CD4-positive, alpha-beta T cell treated with Interferon gamma for 1 hour (primary cell): ENCODE results near the gene PADI1.

Source experiments
- DNase-seq: peaks from one replicate; pipeline ENCODE4 v3.0.0-alpha.2; 2020

Gene PADI1

DNA sequence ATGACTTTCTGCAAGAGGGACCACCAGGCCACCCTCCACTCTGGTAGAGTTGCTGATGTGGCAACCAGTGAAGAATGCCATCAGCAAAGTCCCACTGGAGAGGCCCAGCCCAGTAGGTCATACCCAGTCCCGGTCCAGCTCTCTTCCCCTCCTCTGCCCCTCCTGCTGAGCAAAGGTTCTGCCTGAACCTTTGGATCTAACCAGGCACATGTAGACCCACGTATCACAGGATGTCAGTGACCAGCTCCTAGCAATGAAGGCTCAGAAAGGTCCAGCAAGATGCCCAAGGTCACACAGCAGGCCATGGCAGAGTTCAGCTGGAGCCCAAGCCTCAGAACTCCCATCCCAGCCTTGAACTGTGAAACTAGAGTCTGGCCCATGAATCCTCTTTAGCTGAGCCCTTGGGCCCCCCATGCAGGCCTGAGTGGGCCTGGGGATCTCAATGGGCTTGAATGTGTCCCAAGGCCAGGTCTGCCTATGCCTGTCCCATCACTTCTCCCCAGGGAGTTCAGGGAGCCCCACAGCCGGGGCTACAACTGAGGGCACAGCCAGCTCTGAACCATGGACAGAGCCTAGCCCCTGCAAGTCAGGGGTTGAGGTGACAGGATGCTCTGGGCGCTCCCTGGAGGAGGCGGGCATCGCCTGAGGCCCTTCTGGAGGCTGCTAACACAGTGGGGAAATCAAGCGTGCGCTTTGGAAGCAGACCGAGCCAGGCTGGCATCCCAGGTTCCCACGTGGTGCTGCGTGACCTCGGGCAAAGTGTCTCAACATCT is 21.4 kb upstream of the PADI1 start:
- no peak for DNase-seq

DNA sequence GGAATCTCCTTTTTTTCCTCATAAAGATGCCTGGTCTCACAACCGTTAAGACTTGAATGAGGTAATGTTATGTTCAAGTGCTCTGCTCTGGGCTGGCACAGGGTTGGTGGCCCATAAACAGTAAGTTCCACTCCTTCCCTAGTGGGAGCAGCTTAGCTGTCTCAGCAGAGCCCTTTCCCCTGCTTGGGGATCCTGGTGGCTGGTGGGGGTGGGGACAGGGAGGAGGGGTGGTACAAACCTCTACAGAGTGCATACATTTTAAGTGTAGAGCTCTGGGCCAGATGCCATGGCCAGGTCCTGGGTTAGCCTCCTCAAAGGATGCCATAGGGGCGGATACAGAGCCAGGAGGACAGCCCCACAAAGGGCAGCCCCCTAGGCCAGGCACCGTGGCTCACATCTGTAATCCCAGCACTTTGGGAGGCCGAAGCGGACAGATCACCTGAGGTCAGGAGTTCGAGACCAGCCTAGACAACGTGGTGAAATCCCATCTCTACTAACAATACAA is 20.7 kb upstream of the PADI1 start:
- DNase-seq = no peak

DNA sequence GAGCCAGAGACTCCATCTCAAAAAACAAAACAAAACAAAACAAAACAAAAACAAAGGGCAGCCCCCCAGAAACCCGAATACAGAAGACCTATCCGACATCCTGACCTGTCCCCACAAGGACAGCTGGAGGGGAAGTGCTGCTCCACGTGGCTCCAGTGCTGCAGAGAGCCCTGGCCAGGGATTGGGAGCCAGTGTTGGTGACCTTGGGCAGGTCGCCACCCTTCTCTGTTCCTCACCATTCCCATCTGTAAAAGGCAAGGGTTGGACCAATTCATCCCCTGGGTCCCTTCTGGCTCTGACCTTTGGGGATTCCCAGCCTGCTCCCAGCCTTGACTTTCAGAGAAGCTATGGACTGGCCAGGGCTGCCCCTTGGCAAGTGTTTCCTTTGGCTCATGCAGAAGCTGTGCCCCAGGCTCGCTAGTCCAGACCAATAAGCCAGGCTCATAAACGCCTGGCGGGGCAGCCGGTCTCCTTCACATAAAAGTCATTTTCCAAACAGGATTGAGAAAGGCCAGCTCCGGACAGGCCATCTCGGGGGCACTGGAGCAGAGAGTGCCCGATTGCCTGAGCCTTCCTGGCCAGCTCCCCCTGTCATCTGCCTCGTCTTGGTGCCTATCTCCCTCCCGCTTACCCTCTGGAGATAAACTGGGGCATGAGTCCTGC is 20.0 kb upstream of the PADI1 start:
- no peak for DNase-seq

- DNase-seq = no peak
Observed at GRCh38 chr1:17185485-17185860, 19.5 kb upstream of the PADI1 start.

DNA sequence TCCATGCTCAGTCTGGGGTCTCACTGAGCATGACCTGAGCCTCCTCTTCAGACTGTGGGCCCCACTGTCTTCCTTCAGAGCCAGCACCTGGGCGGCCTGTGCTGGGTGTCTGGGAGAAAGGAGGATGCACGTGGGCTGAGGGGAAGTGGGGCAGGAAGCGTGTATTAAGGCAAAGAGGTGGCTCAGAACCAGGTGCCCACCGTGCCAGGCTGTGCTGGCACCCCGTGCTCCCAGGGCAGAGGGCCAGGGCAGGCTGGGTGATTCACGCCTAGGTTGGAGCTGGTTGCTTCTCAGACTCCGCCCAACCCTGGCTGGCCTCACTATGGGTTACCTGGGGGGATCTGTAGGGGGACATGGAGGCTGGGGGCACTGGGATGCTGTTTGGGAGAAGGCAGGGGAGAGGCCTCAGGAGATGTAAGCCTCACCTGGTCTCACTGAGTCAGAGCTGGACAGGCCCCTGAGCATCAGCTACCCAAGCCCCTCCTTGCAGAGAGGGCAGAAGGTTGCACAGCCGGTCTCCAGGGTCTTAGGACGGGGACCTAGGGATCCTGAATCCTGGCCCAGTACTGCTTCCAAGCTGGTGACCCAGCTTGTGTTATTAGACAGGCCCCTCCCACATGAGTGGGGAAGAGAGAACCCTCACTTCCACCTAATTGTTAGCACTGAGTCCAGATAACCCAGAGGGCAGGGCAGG is 18.6 kb upstream of the PADI1 start:
- no peak for DNase-seq

DNA sequence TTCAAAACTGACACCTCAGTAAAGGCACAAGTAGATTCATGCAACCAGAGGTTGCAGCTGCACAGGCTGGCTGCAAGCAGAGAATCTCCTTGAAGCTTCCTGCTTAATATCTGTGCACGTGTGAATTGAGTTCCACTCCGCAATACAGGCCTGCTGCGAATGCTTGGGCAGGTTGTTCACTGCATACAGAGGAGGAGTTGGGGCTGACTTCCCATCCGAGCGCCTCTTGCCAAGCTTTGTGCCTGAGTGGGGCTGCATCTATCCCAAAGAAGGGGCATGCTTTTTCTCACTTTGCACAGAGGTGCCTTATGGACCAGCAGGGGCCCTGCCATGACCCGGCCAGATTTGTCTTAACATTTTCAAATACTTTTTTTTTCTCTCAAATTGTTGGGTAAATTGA is 17.9 kb upstream of the PADI1 start:
- no peak for DNase-seq

- DNase-seq = no peak
Observed at GRCh38 chr1:17188217-17188616, 16.7 kb upstream of the PADI1 start.

GRCh38 chr1:17188889-17189631 is 15.9 kb upstream of the PADI1 start:
- no peak for DNase-seq

GRCh38 chr1:17189632-17189990 is 15.3 kb upstream of the PADI1 start:
- DNase-seq = no peak

DNA sequence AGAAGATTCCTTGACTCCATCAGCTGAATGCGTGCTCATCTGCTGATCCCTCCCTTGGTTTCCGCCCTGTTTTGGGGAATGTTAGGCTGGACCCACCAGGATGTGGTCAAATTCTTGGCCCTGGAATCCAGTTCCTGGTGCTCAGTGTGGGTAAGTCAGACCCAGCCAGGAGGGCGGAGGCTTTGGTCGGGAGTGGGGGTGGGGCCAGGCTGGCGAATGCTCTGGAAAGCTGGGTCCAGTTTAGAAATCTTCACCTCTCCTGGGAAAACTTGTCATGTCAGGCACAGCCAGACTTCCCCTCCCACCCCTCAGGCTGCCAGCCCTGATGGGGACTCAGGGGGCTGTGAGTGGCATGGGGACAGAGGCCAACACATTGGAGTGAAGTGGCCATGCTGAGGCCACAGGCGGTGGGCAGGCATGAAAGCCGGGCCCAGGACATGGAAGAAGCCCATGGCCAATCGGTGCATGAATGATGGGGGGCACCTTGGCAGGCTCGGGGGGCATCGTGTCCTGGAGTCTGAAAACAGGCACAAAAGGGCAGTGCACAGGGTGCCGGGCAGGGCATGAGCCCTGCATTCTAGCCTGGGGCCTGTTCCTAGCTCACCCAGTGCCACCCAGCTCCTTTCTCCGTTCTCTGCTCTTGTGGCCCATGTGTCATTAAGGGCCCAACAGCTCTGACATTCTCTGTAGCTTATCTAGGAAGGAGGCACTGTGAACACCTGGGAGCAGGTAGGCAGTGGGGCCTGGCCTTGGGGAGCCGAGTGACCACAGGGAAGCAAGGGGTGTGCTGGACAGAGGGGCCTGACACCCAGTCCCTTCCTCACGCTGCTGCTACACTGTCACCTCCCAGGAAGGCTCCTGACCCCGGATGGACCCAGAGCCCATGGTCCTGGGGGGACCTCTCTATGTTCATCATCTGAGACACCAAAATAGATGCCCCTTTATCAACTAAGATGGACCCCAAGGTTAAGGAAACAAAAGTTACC is 14.6 kb upstream of the PADI1 start:
- no peak for DNase-seq

DNA sequence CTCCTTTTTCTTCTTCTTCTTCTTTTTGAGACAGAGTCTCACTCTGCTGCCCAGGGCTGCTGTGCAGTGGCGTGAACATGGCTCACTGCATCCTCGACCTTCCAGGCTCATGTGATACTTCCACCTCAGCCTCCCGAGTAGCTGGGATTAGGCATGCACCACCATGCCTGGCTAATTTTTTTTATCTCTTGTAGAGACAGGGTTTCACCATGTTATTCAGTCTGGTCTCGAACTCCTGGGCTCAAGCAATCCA is 13.0 kb upstream of the PADI1 start:
- DNase-seq = no peak

GRCh38 chr1:17192394-17193221 is 12.3 kb upstream of the PADI1 start:
- DNase-seq = no peak

DNA sequence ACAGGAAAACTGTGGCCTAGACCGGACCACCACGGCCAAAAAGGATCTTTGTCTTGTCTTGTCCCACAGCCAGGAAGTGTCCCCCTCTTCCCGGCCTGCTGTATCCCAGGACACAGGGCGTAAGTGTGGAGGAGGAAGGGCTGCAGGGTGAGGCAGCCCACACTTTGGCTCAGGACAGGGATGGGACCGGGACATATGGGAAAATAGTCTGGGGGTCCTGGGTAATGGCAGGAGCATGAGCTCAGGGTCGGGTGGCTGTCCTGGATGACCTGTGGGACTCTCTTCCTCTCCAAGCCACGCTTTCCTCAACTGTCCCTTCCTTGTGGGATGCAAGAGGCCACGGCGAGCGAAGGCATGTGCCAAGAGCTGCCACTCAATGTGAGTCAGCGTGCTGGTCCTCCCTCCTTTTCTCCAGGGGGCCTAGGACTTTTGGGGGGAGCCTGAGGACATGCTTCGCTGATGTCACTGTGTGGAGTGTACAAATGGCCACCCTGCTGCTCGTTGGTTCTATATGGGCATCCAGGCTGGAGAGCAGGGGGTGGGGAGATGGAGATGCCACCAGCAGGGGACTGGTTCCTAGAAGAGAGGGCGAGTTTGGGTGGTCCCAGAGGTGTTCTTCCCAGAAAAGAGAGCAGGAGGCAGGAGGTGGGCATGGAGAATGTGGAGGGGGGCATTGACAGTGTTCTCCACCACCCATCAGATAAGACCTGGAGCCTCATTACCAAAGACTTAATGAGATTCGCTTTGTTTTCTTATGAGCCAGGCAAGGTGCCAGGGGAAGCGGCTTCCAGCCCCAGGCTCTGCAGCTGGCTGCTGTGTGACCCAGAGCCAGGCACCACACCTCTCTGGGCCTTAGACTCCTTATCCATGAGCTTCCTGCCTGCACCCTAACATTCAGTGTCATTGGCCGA is 11.5 kb upstream of the PADI1 start:
- DNase-seq = no peak

GRCh38 chr1:17194133-17194475 is 10.8 kb upstream of the PADI1 start:
- DNase-seq = no peak

DNA sequence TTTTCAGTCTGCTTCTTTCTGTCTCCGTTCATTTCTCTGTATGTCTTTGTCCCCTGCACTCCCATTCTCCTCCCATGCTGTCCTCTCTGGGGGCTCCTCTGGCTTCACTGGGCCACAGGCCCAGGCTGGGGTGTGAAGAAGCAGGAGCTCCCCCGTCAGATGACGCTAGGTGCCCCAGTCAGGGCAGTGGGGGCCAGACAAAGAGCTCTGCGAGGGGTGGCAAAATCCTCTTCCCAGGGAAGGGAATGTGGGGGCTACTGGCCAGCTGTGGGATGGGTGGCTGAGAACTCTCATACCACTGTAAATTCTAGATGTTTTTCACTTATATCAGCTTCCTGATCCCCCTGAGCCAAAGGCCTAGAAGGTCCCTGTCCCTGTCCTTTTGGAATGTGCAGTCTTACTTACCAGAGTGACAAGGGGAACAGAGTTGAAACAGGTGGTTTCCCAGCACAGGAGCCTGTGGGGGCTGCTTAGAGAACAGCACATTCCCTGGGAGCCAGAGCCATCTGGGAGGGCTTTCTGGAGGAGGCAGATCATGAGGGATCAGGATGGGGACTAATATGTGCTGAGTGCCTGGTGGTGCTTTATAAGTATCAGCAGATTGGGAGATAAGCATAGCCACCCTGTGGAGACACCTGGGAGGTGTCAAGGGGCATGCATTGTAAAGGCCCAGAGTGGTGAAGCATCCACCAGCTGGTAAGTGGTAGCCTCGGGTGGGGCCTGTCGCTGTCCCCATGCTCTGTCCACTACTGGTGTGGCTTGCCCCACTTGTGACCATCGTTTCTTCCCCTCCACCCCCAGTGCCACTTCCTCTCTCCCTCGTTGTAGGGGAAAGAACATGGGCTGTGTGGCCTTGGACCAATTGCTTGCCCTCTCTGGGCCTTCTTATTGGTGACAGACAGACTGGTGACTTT is 10.1 kb upstream of the PADI1 start:
- DNase-seq = no peak

- no peak for DNase-seq
Observed at GRCh38 chr1:17195731-17196130, 9.2 kb upstream of the PADI1 start.

DNA sequence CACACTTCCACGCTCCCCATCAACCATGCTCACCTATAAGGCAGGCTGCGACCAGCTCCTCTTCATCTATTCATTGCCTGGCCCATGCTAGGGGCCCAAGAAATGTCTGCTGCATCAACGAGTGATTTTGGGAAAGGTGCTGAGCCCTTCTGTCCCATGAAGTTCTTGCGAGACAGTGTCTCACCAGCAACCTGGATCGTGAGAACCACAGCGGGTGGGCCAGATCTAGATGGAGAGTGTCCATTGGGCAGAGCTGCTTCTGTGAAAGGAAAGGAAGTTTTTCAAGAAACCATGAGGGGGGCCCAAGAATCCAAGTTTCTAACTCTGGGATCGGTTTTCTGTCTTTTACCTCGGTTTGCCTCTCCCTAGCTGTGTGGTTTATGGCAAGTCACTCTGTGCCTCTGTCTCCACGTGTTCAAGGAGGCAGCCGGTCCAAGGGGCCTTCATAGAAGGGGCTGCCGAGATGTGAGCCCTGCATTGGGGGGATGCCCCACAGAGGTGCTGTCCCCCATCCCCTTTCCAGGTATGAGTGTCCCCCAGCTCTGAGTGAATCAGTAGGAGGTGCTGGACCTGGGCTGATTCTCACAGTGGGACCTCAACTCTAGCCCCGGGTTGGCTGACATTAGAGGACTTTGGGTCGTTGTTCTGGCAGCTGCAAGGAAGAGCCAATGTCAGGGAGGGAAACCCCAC is 8.3 kb upstream of the PADI1 start:
- DNase-seq = no peak

DNA sequence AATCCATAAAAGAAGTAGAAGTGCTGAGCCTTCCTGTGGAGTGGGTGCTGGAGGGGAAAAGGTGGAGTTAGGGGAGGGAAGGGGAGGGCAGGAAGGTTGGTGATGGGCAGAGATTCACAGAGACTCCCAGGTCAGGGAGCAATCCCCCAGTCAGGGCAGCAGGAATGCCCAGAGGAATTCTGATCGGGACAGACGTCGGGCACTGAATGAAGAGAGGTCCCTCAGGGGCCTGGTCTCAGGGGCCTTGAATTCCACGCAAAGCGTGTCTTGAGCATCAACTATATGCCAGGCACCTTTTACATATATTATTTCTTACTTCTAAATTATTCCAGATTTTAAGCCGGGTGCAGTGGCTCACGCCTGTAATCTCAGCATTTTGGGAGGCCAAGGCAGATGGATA is 7.2 kb upstream of the PADI1 start:
- no peak for DNase-seq
